WTC11 (cell line): ENCODE data around the gene MAS1L. TPM values are rescaled to one million over a fixed set of nuclear protein-coding genes. Genes with fewer than 3 reads are reported as not detected.

Experiments
- ATAC-seq: fragments of 200-7000 bp; cut with Tn5 transposase; 2 replicates; pipeline ENCODE4 v1.10.0; 2021; ENCODE audit warnings: mild to moderate bottlenecking, moderate library complexity
- CTCF ChIA-PET: fragments of 300-600 bp; sonication (Branson Sonifier 250); formaldehyde crosslinking; loops from one replicate; lab custom pipeline; 2021; ENCODE audit warnings: antibody characterized with exemption; lab: Charles Lee
- POLR2A ChIA-PET: fragments of 350-600 bp; sonication (Branson Sonifier 250); formaldehyde crosslinking; loops from one replicate; lab custom pipeline; 2021; ENCODE audit warnings: antibody characterized with exemption; lab: Charles Lee
- DNase-seq: peaks from one replicate; pipeline ENCODE4 v3.0.0; 2021; ENCODE audit warnings: low spot score
- H3K27ac Mint-ChIP-seq: 2 replicates; pipeline ENCODE4 v1.8.0; 2021; ENCODE audit warnings: mixed read lengths
- H3K27me3 Mint-ChIP-seq: 2 replicates; pipeline ENCODE4 v1.8.0; 2021; ENCODE audit warnings: low read depth, mild to moderate bottlenecking, moderate library complexity, mixed read lengths
- H3K36me3 Mint-ChIP-seq: 2 replicates; pipeline ENCODE4 v1.8.0; 2021; ENCODE audit warnings: mixed read lengths
- H3K4me1 Mint-ChIP-seq: 2 replicates; pipeline ENCODE4 v1.8.0; 2022; ENCODE audit warnings: mixed read lengths
- H3K4me3 Mint-ChIP-seq: 2 replicates; pipeline ENCODE4 v1.8.0; 2021; ENCODE audit warnings: mild to moderate bottlenecking, moderate library complexity, mixed read lengths
- H3K9me3 Mint-ChIP-seq: 2 replicates; pipeline ENCODE4 v1.8.0; 2021; ENCODE audit warnings: mixed read lengths
- EMX1 ChIP-seq: fragments of 250-450 bp; sonication (Bioruptor Pico); IDR thresholded peaks from 2 replicates; pipeline ENCODE4 v1.8.0; 2021; ENCODE audit warnings: mild to moderate bottlenecking
- GRHL2 ChIP-seq: fragments of 250-450 bp; sonication (Bioruptor Pico); IDR thresholded peaks from 2 replicates; pipeline ENCODE4 v1.8.0; 2022; ENCODE audit warnings: mild to moderate bottlenecking, moderate library complexity; ENCODE audit not compliant: insufficient replicate concordance, severe bottlenecking
- GTF2I ChIP-seq: fragments of 250-450 bp; sonication (Bioruptor Pico); conservative IDR thresholded peaks from 2 replicates; pipeline ENCODE4 v1.4.0; 2021; ENCODE audit warnings: mild to moderate bottlenecking
- JAZF1 ChIP-seq: fragments of 250-450 bp; sonication (Bioruptor Pico); IDR thresholded peaks from 2 replicates; pipeline ENCODE4 v1.9.0; 2021; ENCODE audit warnings: moderate library complexity, mild to moderate bottlenecking, inconsistent platforms
- JUN ChIP-seq: sonication (generic); formaldehyde crosslinking; IDR thresholded peaks from 2 replicates; pipeline ENCODE4 v1.8.0; 2023; ENCODE audit warnings: mild to moderate bottlenecking, missing genetic modification reagents
- SMAD3 ChIP-seq: sonication (generic); formaldehyde crosslinking; IDR thresholded peaks from 2 replicates; pipeline ENCODE4 v1.8.0; 2022; ENCODE audit warnings: missing genetic modification reagents, mild to moderate bottlenecking, borderline replicate concordance
- SMAD4 ChIP-seq: sonication (generic); formaldehyde crosslinking; IDR thresholded peaks from 2 replicates; pipeline ENCODE4 v1.8.0; 2022; ENCODE audit warnings: mild to moderate bottlenecking, missing genetic modification reagents
- SOX15 ChIP-seq: fragments of 250-450 bp; sonication (Bioruptor Pico); IDR thresholded peaks from 2 replicates; pipeline ENCODE4 v1.9.0; 2021; ENCODE audit warnings: mild to moderate bottlenecking
- TEAD4 ChIP-seq: sonication (generic); formaldehyde crosslinking; IDR thresholded peaks from 2 replicates; pipeline ENCODE4 v1.8.0; 2022; ENCODE audit warnings: mild to moderate bottlenecking, missing genetic modification reagents
- ZBTB21 ChIP-seq: sonication (generic); formaldehyde crosslinking; IDR thresholded peaks from 2 replicates; pipeline ENCODE4 v1.8.1; 2023; ENCODE audit warnings: mild to moderate bottlenecking, missing genetic modification reagents, borderline replicate concordance
- ZNF219 ChIP-seq: sonication (generic); formaldehyde crosslinking; IDR thresholded peaks from 2 replicates; pipeline ENCODE4 v1.8.0; 2023; ENCODE audit warnings: missing genetic modification reagents, mild to moderate bottlenecking, borderline replicate concordance
- ZNF263 ChIP-seq: sonication (generic); formaldehyde crosslinking; IDR thresholded peaks from 2 replicates; pipeline ENCODE4 v1.8.1; 2022; ENCODE audit warnings: low read depth, mild to moderate bottlenecking, moderate library complexity, missing genetic modification reagents
- ZNF416 ChIP-seq: fragments of 250-450 bp; sonication (Bioruptor Pico); IDR thresholded peaks from 2 replicates; pipeline ENCODE4 v1.9.0; 2021; ENCODE audit warnings: mild to moderate bottlenecking, inconsistent platforms
- ZNF671 ChIP-seq: fragments of 250-450 bp; sonication (Bioruptor Pico); IDR thresholded peaks from 2 replicates; pipeline ENCODE4 v1.8.0; 2021; ENCODE audit warnings: mild to moderate bottlenecking
- total RNA-seq: library from RNA; stranded (reverse); gene quantifications from 3 replicates; pipeline ENCODE4 v1.2.3, GENCODE V29; 2021
- TF ChIP-seq, protein P1 (sequence below): fragments of 200-600 bp; IDR thresholded peaks from 2 replicates; pipeline ENCODE4 v1.8.0; 2022; ENCODE audit warnings: antibody characterized with exemption
- TF ChIP-seq, protein P2 (sequence below): sonication (generic); formaldehyde crosslinking; conservative IDR thresholded peaks from 2 replicates; pipeline ENCODE4 v1.8.1; 2023; ENCODE audit warnings: mild to moderate bottlenecking, low read depth, missing genetic modification reagents, moderate library complexity
- TF ChIP-seq, protein P3 (sequence below): sonication (generic); formaldehyde crosslinking; IDR thresholded peaks from 2 replicates; pipeline ENCODE4 v1.8.1; 2023; ENCODE audit warnings: mild to moderate bottlenecking, missing genetic modification reagents, moderate library complexity
- TF ChIP-seq, protein P4 (sequence below): sonication (generic); formaldehyde crosslinking; IDR thresholded peaks from 2 replicates; pipeline ENCODE4 v1.8.1; 2022; ENCODE audit warnings: low read depth, missing genetic modification reagents, borderline replicate concordance
- TF ChIP-seq, protein P5 (sequence below): fragments of 250-450 bp; sonication (Bioruptor Pico); IDR thresholded peaks from 2 replicates; pipeline ENCODE4 v1.9.0; 2021; ENCODE audit warnings: mild to moderate bottlenecking
- TF ChIP-seq, protein P6 (sequence below): fragments of 250-450 bp; sonication (Bioruptor Pico); IDR thresholded peaks from 2 replicates; pipeline ENCODE4 v1.9.0; 2021; ENCODE audit warnings: mild to moderate bottlenecking
- TF ChIP-seq, protein P7 (sequence below): fragments of 250-450 bp; sonication (Bioruptor Pico); IDR thresholded peaks from 2 replicates; pipeline ENCODE4 v1.8.0; 2021; ENCODE audit warnings: mild to moderate bottlenecking
- TF ChIP-seq, protein P8 (sequence below): sonication (generic); formaldehyde crosslinking; IDR thresholded peaks from 2 replicates; pipeline ENCODE4 v1.8.0; 2022; ENCODE audit warnings: mild to moderate bottlenecking, missing genetic modification reagents

MAS1L gene
- total RNA-seq, 1 experiment from 2014 or later, result not detected

DNA sequence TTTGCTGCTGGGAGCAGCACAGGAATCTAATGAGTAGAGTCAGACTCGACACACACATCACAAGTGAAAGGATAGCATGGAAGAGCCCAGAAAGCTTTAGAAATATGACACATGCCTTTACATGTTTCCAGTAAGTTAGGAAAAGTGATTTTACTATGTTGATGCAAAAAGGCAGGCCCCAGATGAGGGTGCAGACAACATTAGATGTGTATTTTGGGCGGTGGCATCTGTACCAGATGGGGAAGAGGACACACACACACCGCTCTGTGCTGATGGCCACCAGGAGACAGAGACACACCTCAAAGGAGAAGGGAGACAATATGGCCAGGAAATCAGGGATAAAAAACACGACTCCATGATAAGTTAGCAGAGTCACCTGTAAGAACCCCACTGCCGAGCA lies 625 bp downstream of the MAS1L start (continued):
- TF ChIP-seq, protein P1, sequence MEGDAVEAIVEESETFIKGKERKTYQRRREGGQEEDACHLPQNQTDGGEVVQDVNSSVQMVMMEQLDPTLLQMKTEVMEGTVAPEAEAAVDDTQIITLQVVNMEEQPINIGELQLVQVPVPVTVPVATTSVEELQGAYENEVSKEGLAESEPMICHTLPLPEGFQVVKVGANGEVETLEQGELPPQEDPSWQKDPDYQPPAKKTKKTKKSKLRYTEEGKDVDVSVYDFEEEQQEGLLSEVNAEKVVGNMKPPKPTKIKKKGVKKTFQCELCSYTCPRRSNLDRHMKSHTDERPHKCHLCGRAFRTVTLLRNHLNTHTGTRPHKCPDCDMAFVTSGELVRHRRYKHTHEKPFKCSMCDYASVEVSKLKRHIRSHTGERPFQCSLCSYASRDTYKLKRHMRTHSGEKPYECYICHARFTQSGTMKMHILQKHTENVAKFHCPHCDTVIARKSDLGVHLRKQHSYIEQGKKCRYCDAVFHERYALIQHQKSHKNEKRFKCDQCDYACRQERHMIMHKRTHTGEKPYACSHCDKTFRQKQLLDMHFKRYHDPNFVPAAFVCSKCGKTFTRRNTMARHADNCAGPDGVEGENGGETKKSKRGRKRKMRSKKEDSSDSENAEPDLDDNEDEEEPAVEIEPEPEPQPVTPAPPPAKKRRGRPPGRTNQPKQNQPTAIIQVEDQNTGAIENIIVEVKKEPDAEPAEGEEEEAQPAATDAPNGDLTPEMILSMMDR, result no peak
- TF ChIP-seq, protein P2, sequence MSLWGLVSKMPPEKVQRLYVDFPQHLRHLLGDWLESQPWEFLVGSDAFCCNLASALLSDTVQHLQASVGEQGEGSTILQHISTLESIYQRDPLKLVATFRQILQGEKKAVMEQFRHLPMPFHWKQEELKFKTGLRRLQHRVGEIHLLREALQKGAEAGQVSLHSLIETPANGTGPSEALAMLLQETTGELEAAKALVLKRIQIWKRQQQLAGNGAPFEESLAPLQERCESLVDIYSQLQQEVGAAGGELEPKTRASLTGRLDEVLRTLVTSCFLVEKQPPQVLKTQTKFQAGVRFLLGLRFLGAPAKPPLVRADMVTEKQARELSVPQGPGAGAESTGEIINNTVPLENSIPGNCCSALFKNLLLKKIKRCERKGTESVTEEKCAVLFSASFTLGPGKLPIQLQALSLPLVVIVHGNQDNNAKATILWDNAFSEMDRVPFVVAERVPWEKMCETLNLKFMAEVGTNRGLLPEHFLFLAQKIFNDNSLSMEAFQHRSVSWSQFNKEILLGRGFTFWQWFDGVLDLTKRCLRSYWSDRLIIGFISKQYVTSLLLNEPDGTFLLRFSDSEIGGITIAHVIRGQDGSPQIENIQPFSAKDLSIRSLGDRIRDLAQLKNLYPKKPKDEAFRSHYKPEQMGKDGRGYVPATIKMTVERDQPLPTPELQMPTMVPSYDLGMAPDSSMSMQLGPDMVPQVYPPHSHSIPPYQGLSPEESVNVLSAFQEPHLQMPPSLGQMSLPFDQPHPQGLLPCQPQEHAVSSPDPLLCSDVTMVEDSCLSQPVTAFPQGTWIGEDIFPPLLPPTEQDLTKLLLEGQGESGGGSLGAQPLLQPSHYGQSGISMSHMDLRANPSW (CRISPR knock-in tag), result no peak
- TF ChIP-seq, protein P3, sequence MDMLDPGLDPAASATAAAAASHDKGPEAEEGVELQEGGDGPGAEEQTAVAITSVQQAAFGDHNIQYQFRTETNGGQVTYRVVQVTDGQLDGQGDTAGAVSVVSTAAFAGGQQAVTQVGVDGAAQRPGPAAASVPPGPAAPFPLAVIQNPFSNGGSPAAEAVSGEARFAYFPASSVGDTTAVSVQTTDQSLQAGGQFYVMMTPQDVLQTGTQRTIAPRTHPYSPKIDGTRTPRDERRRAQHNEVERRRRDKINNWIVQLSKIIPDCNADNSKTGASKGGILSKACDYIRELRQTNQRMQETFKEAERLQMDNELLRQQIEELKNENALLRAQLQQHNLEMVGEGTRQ, result no peak
- no peak for TF ChIP-seq SOX15 (CRISPR knock-in tag)
- TF ChIP-seq GRHL2 (CRISPR knock-in tag), result no peak
- TF ChIP-seq EMX1 (CRISPR knock-in tag), result no peak

DNA sequence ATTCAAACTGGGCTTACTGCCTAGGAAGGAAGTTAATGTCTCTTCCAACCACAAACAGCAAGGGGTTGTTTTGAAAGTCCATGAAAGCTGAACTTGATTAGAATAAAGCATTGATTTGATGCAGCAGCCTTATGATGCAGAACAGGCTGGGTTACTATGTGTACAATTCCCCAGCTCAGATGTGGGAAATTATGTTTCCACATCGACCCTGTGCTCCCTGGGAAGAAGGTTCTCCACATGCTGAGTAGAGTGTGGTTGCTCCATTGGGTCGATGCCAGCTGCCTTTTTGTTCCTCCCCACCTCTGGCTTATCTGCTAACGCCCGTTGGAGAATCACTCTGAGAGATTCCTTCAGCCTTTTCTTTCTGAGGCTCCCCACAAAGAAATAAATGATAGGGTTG lies 1.2 kb downstream of the MAS1L start:
- H3K9me3 Mint-ChIP-seq, result peaks cover 20% of the 10 kb centered on the region
- H3K36me3 Mint-ChIP-seq, result no peaks in the 10 kb centered on the region
- H3K4me1 Mint-ChIP-seq, result no peaks in the 10 kb centered on the region
- H3K27ac Mint-ChIP-seq, result no peak overlapping the region
- DNase-seq (no peak), ATAC-seq (no peak)
- ChIA-PET CTCF (no interaction called here), POLR2A (no interaction called here)
- no peak for TF ChIP-seq JUN
- TF ChIP-seq ZNF263, result no peak
- TF ChIP-seq, protein P4, sequence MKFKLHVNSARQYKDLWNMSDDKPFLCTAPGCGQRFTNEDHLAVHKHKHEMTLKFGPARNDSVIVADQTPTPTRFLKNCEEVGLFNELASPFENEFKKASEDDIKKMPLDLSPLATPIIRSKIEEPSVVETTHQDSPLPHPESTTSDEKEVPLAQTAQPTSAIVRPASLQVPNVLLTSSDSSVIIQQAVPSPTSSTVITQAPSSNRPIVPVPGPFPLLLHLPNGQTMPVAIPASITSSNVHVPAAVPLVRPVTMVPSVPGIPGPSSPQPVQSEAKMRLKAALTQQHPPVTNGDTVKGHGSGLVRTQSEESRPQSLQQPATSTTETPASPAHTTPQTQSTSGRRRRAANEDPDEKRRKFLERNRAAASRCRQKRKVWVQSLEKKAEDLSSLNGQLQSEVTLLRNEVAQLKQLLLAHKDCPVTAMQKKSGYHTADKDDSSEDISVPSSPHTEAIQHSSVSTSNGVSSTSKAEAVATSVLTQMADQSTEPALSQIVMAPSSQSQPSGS, result no peak
- TF ChIP-seq SOX15 (CRISPR knock-in tag), result no peak
- no peak for TF ChIP-seq JAZF1
- no peak for TF ChIP-seq EMX1 (CRISPR knock-in tag)
- TF ChIP-seq ZBTB21 (CRISPR knock-in tag), result no peak
- TF ChIP-seq TEAD4, result no peak
- TF ChIP-seq GRHL2 (CRISPR knock-in tag), result no peak
- no peak for TF ChIP-seq SMAD4 (CRISPR knock-in tag)
- no peak for TF ChIP-seq ZNF416 (CRISPR knock-in tag)
- no peak for TF ChIP-seq GTF2I (CRISPR knock-in tag)
- TF ChIP-seq, protein P5, sequence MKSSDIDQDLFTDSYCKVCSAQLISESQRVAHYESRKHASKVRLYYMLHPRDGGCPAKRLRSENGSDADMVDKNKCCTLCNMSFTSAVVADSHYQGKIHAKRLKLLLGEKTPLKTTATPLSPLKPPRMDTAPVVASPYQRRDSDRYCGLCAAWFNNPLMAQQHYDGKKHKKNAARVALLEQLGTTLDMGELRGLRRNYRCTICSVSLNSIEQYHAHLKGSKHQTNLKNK (CRISPR knock-in tag), result no peak
- no peak for TF ChIP-seq ZNF219 (CRISPR knock-in tag)
- no peak for TF ChIP-seq ZNF671 (CRISPR knock-in tag)
- TF ChIP-seq SMAD3 (CRISPR knock-in tag), result no peak
- TF ChIP-seq, protein P6, sequence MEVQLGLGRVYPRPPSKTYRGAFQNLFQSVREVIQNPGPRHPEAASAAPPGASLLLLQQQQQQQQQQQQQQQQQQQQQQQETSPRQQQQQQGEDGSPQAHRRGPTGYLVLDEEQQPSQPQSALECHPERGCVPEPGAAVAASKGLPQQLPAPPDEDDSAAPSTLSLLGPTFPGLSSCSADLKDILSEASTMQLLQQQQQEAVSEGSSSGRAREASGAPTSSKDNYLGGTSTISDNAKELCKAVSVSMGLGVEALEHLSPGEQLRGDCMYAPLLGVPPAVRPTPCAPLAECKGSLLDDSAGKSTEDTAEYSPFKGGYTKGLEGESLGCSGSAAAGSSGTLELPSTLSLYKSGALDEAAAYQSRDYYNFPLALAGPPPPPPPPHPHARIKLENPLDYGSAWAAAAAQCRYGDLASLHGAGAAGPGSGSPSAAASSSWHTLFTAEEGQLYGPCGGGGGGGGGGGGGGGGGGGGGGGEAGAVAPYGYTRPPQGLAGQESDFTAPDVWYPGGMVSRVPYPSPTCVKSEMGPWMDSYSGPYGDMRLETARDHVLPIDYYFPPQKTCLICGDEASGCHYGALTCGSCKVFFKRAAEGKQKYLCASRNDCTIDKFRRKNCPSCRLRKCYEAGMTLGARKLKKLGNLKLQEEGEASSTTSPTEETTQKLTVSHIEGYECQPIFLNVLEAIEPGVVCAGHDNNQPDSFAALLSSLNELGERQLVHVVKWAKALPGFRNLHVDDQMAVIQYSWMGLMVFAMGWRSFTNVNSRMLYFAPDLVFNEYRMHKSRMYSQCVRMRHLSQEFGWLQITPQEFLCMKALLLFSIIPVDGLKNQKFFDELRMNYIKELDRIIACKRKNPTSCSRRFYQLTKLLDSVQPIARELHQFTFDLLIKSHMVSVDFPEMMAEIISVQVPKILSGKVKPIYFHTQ (CRISPR knock-in tag), result no peak
- TF ChIP-seq, protein P7, sequence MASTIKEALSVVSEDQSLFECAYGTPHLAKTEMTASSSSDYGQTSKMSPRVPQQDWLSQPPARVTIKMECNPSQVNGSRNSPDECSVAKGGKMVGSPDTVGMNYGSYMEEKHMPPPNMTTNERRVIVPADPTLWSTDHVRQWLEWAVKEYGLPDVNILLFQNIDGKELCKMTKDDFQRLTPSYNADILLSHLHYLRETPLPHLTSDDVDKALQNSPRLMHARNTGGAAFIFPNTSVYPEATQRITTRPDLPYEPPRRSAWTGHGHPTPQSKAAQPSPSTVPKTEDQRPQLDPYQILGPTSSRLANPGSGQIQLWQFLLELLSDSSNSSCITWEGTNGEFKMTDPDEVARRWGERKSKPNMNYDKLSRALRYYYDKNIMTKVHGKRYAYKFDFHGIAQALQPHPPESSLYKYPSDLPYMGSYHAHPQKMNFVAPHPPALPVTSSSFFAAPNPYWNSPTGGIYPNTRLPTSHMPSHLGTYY (CRISPR knock-in tag), result no peak
- TF ChIP-seq, protein P8, sequence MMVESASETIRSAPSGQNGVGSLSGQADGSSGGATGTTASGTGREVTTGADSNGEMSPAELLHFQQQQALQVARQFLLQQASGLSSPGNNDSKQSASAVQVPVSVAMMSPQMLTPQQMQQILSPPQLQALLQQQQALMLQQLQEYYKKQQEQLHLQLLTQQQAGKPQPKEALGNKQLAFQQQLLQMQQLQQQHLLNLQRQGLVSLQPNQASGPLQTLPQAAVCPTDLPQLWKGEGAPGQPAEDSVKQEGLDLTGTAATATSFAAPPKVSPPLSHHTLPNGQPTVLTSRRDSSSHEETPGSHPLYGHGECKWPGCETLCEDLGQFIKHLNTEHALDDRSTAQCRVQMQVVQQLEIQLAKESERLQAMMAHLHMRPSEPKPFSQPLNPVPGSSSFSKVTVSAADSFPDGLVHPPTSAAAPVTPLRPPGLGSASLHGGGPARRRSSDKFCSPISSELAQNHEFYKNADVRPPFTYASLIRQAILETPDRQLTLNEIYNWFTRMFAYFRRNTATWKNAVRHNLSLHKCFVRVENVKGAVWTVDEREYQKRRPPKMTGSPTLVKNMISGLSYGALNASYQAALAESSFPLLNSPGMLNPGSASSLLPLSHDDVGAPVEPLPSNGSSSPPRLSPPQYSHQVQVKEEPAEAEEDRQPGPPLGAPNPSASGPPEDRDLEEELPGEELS (CRISPR knock-in tag), result no peak
- 0 out of 2 replicates have a peak, but pooled peaks cover 4% of the 10 kb centered on the region for H3K27me3 Mint-ChIP-seq
- H3K4me3 Mint-ChIP-seq, result no peak overlapping the region
